Suprapubic skin (tissue), 4 donors: ENCODE results near the gene MYO7B. TPM values are rescaled to one million over a fixed set of nuclear protein-coding genes. Genes with fewer than 3 reads are reported as not detected.

ENCODE experiments used
- DNase-seq, 2 donors: peaks; one replicate each; pipeline ENCODE4 v3.0.0-alpha.2; 2019; ENCODE audit warnings: low spot score in 2 of 2
- H3K27ac ChIP-seq: fragments of 200-600 bp; sonication (generic); one replicate; pipeline ENCODE4 v1.5.1; 2019
- H3K27me3 ChIP-seq: fragments of 200-600 bp; sonication (generic); one replicate; pipeline ENCODE4 v1.5.1; 2019
- H3K36me3 ChIP-seq: fragments of 200-600 bp; sonication (generic); one replicate; pipeline ENCODE4 v1.5.1; 2019
- H3K4me1 ChIP-seq: fragments of 200-600 bp; sonication (generic); one replicate; pipeline ENCODE4 v1.5.1; 2019
- H3K4me3 ChIP-seq: fragments of 200-600 bp; sonication (generic); one replicate; pipeline ENCODE4 v1.5.1; 2019; ENCODE audit warnings: mild to moderate bottlenecking
- H3K9me3 ChIP-seq: fragments of 200-600 bp; sonication (generic); one replicate; pipeline ENCODE4 v1.5.1; 2019
- CTCF ChIP-seq, 2 donors: fragments of 200-600 bp in 1 of 2; fragments of 450-650 bp in 1 of 2; sonication (generic) in 1 of 2; IDR thresholded peaks; one replicate each; pipeline ENCODE4 v1.5.1; 2016 to 2019; ENCODE audit warnings: antibody characterized with exemption in 2 of 2, mild to moderate bottlenecking in 1 of 2, moderate library complexity in 1 of 2
- EP300 ChIP-seq: sonication (generic); formaldehyde crosslinking; IDR thresholded peaks from one replicate; pipeline ENCODE4 v1.6.1; 2017; ENCODE audit warnings: antibody characterized with exemption
- POLR2A ChIP-seq, 2 donors: fragments of 450-650 bp; IDR thresholded peaks; one replicate each; pipeline ENCODE4 v1.6.1; 2017; ENCODE audit warnings: antibody characterized with exemption in 2 of 2, mild to moderate bottlenecking in 2 of 2, moderate library complexity in 2 of 2
- POLR2AphosphoS5 ChIP-seq, 3 donors: sonication (generic); formaldehyde crosslinking; IDR thresholded peaks; one replicate each; pipeline ENCODE4 v1.6.1; 2017; ENCODE audit warnings: antibody characterized with exemption in 3 of 3
- whole genome bisulfite sequencing: methylation state at CpG from one replicate; pipeline ENCODE4 v1.1.5; 2018; 5-methylcytosine and 5-hydroxymethylcytosine counted together
- total RNA-seq, 4 donors: library from RNA; depleted of rRNA; stranded (reverse); fragments of >200 nt; gene quantifications; one replicate each; pipeline ENCODE4 v1.1.0, GENCODE V29; 2016

Gene MYO7B
- total RNA-seq, 4 donors from 2014 or later, result 0.72 to 4.7 (median 3.6) TPM

GRCh38 chr2:127633556-127634065, 98.1 kb downstream of the MYO7B start:
- Histone ChIP-seq H3K27ac (no peak overlapping the region), H3K4me1 (peaks cover 31% of the 10 kb centered on the region), H3K27me3 (no peaks in the 10 kb centered on the region), H3K4me3 (no peak overlapping the region), H3K36me3 (no peaks in the 10 kb centered on the region), H3K9me3 (no peaks in the 10 kb centered on the region)
- 84% methylated on average over 5 of the region's 9 CpGs for WGBS
- DNase-seq, result no peak
- no peak for TF ChIP-seq CTCF (IDR thresholded peaks at IDR 0.05)
- TF ChIP-seq POLR2AphosphoS5 (IDR thresholded peaks at IDR 0.05), result no peak
- no peak for TF ChIP-seq POLR2A (IDR thresholded peaks at IDR 0.05)
- TF ChIP-seq EP300, result no peak

- peaks cover 31% of the 10 kb centered on the region for H3K4me1 ChIP-seq
- H3K36me3 ChIP-seq, result no peaks in the 10 kb centered on the region
- WGBS, result 67% methylated on average over 8 of the region's 16 CpGs
- H3K27ac ChIP-seq, result no peak overlapping the region
- H3K27me3 ChIP-seq, result no peaks in the 10 kb centered on the region
- DNase-seq, result no peak
- TF ChIP-seq CTCF (IDR thresholded peaks at IDR 0.05) (no peak), EP300 (no peak), POLR2AphosphoS5 (IDR thresholded peaks at IDR 0.05) (no peak), POLR2A (IDR thresholded peaks at IDR 0.05) (no peak)
- no peak overlapping the region for H3K4me3 ChIP-seq
- H3K9me3 ChIP-seq, result no peaks in the 10 kb centered on the region
Measured at GRCh38 chr2:127634066-127634617, 98.7 kb downstream of the MYO7B start.

- no peak for TF ChIP-seq POLR2AphosphoS5 (IDR thresholded peaks at IDR 0.05)
- TF ChIP-seq POLR2A (IDR thresholded peaks at IDR 0.05), result no peak
- no peak for TF ChIP-seq EP300
- TF ChIP-seq CTCF (IDR thresholded peaks at IDR 0.05), result no peak
- Histone ChIP-seq H3K4me3 (no peak overlapping the region), H3K27ac (no peak overlapping the region), H3K27me3 (no peaks in the 10 kb centered on the region), H3K9me3 (no peaks in the 10 kb centered on the region), H3K36me3 (no peaks in the 10 kb centered on the region), H3K4me1 (peaks cover 31% of the 10 kb centered on the region)
- 86% methylated on average over 16 of the region's 17 CpGs for WGBS
- no peak for DNase-seq
Measured at GRCh38 chr2:127634626-127635379, 99.3 kb downstream of the MYO7B start.

DNA sequence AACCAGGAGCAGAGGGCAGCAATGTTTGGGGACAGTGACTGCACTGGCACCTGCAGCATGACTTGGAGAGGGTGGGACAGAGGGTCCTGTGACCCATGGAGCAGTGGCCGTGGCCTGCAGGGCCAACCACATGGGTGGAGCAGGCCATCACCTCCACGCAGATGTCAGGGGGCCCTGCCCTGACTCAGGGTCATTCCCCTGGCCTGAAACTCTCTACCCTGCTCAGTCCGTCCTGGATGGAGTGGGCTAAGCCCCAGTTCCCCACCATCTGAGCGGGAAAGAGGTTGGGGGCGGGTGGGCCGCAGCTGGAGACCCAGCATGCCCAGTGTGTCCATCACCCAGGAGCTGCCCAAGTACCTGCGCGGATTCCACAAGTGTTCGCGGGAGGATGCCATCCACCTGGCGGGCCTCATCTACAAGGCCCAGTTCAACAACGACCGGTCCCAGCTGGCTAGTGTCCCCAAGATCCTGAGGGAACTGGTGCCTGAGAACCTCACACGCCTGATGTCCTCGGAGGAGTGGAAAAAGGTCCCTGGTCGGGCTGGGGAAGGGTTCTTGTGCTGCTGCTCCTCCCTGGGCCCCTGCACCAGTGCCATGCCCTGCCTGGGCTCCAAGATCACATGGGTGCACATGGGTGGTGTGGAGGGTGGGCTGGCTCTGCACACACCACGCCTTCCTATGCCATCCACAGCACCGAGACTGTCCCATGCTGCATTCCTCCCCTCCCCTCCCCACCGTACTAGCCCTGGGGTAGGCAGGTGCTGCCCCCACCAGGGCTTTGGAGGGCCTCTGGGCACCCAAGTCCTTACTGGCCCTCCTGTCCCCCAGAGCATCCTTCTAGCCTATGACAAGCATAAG, 100.1 kb downstream of the MYO7B start:
- Histone ChIP-seq H3K9me3 (no peaks in the 10 kb centered on the region), H3K4me3 (no peak overlapping the region), H3K4me1 (peaks cover 31% of the 10 kb centered on the region), H3K36me3 (no peaks in the 10 kb centered on the region), H3K27ac (no peak overlapping the region), H3K27me3 (no peaks in the 10 kb centered on the region)
- TF ChIP-seq EP300, result no peak
- no peak for TF ChIP-seq POLR2A (IDR thresholded peaks at IDR 0.05)
- no peak for TF ChIP-seq CTCF (IDR thresholded peaks at IDR 0.05)
- TF ChIP-seq POLR2AphosphoS5 (IDR thresholded peaks at IDR 0.05), result no peak
- no peak for DNase-seq
- WGBS, result 96% methylated on average over 8 of the region's 19 CpGs
